Esophagus muscularis mucosa (tissue), 4 donors: Measurements from ENCODE around the gene C16orf90.
A peak's percentile ranks its signal among the peaks of the same experiment; 100 is the strongest.

Experiments
- CTCF ChIP-seq, 3 experiments: fragments of 200-600 bp in 2 of 3; fragments of 450-650 bp in 1 of 3; sonication (generic) in 2 of 3; IDR thresholded peaks; one replicate each; pipeline ENCODE4 v1.5.1; 2017 to 2019; ENCODE audit warnings: antibody characterized with exemption in 3 of 3, mild to moderate bottlenecking in 2 of 3, moderate library complexity in 1 of 3
- EP300 ChIP-seq: sonication (generic); formaldehyde crosslinking; IDR thresholded peaks from one replicate; pipeline ENCODE4 v1.6.1; 2017; ENCODE audit warnings: antibody characterized with exemption
- POLR2A ChIP-seq: fragments of 450-650 bp; IDR thresholded peaks from one replicate; pipeline ENCODE4 v1.6.1; 2017; ENCODE audit warnings: antibody characterized with exemption, moderate library complexity, mild to moderate bottlenecking, low read depth
- POLR2AphosphoS5 ChIP-seq, 2 donors: sonication (generic); formaldehyde crosslinking; IDR thresholded peaks; one replicate each; pipeline ENCODE4 v1.6.1; 2017; ENCODE audit warnings: antibody characterized with exemption in 2 of 2

- peak; percentile 80 to 83 for TF ChIP-seq POLR2AphosphoS5 (IDR thresholded peaks at IDR 0.05)
- peak; percentile 46 to 68 (median 56) for TF ChIP-seq CTCF (IDR thresholded peaks at IDR 0.05)
- TF ChIP-seq POLR2A = peak; percentile 10
- TF ChIP-seq EP300 = no peak
Observed at GRCh38 chr16:3457434-3458252, 37.6 kb downstream of the C16orf90 start.
